ENCODE measurements around the gene TWNK.

TWNK gene

DNA sequence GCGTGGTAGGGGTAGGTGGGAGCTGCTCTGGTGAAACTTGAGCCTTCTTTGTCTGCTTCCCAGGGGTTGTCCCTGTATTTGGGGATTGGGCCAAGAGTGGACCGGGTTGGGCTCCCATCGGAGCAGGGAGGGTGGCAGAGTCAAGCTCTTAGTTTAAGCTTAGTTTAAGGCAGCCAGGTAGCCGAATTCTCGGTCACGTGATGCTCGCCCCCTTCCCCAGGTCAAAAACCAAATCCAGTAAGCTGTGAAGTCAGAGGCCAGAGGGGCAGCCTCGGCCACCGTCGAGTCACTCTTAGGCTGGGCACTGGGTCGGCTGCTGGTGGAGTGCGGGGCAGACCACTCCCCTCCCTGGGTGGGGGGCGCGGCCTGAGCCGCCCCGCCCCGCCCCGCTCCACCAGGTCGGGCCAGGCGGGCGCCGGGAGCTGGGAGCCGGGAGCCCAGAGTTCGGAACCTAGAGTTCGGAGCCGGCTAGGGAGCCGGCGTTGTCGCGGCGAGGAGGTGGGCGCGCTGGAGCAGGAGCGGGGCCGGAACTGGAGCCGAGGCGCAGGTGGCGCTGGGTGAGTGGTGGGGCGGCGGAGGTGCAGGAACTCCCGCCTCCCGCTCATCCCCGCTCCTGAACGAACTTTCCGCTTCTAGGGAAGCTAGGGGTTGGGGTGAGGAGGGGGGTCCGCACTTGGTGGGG is 9.5 kb downstream of the TWNK start:
- DNase-seq = peak in 6 of 51 donors; percentile 12 to 45 (median 40)

DNA sequence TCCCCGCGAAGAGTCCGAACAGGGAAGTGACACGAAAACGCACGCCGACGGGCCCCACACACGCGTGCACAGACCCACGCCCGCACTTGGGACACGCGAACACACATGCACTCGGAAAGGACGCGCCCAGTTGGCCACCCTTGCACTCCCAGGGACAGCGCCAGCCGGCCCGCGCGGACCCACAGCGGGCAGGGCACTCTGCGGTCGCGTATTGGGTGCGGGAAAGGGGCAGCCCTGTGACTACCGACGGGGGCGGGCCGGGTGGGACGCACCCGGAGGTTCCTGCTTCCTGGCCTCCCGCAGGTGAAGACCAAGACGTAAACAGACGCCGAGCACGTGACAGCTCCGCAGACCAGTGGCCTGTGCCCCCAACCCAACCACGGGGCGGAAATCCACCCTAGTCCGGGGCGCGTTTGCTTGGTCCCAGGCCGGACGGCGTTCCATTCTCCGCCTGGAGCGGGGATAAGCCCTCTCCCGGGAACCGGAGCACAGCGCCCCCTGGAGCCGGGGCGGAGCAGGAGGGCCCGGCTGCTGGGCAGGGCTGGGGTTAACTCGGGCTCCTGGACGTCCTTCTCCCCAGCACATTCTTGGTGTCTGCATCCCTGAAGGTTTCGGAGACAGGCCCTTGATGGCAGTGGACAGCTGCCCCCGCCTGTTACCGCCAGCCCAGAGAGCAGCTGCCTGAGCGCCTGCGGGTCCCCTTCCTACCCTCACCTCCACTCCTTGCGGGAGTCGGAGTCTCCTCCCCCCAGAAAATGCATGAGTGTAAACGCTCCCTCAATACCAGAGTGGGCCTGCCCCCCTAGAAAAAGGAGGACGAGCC is 10.2 kb downstream of the TWNK start:
- peak in 42 of 51 donors; percentile 13 to 91 (median 67) for DNase-seq

DNA sequence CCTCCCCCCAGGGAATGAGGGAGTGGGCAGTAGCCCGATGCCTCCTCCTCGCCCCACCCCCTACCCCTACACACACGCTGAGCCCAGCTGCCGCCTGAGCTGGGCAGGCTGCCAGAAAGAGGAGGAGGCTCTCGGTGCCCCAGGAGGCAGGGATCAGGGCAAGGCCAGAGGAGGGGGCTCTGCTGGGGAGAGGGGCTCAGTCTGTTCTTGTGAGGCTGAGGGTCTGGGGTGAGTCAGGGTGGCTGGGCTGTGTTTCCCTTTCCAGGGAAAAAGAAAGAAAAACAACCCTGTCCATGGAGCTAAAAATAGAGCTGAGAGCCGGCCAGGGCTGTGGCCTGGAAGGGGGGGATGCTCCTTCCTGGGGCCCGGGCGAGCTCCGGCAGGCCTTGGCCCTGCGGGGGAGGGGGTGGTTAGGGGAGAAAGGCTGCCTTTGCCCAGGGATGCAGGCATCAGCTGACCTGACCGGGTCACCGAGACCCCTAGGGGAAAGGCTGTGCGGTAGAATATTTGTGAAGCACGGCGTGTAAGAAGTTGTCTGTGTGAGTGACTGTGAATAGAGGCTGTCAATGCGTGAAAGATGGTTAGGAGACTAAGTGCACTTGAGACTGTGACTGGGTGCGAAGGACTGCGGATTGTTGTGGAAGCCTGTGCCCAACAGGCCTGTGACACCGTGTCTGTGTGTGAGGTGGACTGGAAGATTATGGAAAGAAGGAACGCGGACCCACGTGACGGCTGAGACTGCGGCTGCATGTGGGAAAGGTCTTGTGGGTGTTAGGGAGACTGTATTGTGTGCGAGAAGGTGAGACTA is 11.0 kb downstream of the TWNK start:
- peak; percentile 41 to 94 (median 87) for DNase-seq

DNA sequence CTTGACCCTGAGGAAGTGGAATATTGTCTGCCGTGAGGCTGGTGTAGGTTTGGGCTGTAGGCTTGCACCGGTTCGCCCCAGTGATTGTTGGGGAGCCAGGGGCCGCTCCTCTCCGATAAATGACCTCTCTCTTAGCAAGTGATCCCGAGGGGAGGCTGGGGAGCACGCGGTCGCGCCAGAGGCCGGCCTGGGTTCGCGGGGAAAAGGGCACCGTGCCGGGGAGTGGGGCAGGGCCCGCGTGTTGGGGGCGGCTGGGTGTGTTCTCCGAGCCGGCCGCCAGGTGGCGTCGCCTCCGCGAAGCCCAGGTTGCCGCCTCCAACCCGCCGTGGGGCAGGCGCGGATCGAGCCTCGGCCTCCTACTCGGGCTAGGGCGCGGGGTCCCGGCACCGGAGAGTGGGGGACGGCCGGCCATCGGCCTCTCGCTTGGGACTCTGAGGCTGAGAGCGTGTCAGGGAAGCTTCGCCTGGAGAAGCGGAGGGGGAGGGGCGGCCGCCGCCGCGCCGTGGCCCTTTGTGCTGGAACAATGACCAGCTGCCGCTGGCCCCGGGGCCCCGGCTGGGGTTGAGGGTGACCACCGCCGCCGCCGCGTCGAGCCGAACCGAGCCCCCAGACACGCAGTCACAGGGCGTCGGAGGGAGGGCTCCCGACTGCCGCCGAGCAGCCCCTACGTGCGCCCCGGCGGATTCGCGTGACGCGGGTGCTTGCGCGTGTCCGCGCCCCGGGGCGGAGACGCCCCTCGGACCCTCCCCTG is 11.8 kb downstream of the TWNK start:
- peak; percentile 37 to 94 (median 79) for DNase-seq

DNA sequence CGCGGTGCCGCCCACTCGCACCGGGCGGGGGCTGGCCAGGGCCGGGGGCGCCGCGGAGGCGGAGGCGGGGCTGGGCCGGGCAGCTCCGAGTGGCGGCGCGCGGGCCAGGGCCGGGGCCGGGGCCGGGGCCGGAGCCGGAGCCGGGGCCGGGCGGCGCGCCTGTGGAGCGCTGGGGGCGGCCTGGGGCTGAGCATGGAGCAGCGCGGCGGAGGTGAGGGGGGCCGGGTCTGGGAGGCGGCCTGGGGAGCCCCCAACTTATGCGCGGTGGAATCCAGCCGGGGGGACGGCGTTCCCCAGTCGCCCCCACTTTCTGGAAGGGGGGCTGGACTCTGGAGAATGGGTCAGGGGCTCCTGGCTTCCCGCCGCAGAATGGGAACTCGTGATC is 12.4 kb downstream of the TWNK start, which contains the start of gene LZTS2:
TSS of gene LZTS2 (plus strand) at position 67 of the 385 bp plus-strand sequence. CDS start 2,731 bp downstream, outside the sequence.
- DNase-seq = peak in 7 of 51 donors; percentile 40 to 74 (median 58)

DNA sequence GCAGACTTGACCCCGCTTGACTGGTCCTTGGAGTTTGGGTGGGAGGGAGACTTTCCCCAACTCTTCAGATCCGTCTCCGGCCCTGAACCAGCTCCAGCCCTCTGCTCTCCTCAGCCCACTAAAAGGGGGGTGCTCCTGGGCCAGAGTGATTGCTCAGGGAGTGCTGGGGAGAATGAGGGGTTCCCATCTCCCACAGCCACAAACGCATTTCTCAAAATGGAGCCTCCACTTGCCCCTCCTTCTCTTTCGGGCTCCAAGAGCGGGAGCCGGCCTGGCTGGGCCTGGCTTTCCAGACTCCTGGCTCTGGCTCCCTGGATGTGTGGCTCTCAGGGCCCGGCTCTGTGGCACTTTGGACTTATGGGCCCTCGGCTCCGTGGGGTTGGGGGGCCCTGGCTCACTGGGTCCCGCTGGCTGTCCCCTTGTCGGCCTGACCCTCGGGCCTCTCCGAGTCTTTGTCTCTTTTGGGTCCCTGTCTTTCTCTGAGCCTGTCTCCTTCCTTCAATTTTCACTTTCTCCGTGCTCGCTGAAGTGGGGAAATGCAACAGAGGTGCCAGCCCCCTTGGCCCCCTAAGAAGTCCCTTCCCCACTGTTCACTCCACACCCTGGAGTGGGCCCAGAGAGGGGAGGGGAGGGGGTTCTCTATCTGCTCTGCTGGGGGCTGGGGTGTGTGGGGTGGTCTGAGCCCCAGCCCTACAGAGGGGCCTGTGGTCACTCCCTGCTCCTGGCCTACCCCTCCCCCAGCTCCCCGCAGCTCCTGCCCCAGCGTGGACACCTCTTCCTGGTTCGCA is 13.0 kb downstream of the TWNK start:
- peak in 20 of 51 donors; percentile 26 to 70 (median 49) for DNase-seq

DNA sequence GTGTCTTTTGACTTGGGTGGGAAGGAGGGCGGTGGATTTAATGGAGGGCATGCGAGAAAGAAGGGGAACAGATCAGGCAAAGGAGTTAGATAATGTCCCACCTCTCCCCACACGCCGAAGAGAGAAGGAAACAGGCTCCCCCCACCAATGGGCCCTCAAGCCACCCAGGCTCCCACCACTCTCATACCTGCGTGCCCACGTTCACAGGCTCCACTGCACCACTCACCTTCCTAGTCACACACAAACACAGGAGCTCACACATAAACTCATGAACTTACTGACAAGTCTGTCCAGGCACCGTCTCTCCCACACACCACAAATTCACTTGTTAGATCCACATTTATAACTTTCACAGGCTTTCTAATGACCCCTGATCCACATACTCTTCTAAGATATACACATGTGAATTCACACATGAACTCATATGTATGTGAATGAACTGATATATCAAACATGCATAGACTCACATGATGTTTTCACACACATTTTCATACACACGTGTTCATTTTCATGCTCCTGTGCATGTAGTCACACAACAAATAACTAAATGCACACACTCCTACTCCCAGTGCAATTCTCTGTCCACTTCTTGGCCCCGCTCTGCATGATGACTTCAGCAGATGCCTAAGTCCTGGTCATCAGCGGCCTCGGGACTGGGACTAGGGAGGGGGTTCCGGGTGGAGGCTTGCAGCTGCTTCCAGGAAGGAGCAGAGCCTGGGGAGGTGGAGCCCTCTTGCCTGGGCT is 13.7 kb downstream of the TWNK start:
- peak in 43 of 51 donors; percentile 10 to 87 (median 63) for DNase-seq

DNA sequence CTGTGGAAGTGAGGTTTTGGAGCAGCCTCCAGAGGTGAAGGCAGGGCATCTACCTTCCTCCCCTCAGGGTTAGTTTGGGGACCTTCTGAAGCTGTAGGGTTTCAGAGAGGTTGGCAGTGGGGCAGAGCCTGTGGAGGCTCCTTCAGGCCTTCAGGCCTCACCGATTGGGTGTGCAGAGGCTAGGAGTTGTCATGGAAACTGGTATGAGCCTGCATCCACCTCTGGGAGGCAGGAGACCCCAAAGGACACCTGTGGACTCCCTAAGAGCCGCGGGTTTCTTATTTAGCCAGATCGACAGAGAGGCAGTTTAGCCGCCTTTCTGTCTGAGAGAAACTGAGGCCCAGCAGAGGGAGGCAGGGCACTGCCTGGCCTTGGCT is 14.3 kb downstream of the TWNK start:
- DNase-seq = peak in 1 of 51 donors; percentile 28

DNA sequence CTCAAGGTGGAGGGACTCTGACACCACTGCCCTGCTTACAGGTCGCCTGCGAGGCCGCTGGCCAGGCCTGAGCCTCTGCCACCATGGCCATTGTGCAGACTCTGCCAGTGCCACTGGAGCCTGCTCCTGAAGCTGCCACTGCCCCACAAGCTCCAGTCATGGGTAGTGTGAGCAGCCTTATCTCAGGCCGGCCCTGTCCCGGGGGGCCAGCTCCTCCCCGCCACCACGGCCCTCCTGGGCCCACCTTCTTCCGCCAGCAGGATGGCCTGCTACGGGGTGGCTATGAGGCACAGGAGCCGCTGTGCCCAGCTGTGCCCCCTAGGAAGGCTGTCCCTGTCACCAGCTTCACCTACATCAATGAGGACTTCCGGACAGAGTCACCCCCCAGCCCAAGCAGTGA is 15.1 kb downstream of the TWNK start:
- DNase-seq = no peak

DNA sequence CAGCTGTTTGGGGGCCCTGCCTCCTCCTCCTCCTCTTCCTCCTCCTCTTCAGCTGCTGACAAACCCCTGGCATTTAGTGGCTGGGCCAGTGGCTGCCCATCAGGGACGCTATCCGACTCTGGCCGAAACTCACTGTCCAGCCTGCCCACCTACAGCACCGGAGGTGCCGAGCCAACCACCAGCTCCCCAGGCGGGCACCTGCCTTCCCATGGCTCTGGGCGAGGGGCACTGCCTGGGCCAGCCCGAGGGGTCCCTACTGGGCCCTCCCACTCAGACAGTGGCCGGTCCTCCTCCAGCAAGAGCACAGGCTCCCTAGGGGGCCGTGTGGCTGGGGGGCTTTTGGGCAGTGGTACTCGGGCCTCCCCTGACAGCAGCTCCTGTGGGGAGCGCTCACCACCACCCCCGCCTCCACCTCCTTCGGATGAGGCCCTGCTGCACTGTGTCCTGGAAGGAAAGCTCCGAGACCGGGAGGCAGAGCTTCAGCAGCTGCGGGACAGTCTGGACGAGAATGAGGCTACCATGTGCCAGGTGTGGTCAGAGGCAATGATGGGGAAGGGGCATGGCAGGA is 16.4 kb downstream of the TWNK start:
- no peak for DNase-seq

DNA sequence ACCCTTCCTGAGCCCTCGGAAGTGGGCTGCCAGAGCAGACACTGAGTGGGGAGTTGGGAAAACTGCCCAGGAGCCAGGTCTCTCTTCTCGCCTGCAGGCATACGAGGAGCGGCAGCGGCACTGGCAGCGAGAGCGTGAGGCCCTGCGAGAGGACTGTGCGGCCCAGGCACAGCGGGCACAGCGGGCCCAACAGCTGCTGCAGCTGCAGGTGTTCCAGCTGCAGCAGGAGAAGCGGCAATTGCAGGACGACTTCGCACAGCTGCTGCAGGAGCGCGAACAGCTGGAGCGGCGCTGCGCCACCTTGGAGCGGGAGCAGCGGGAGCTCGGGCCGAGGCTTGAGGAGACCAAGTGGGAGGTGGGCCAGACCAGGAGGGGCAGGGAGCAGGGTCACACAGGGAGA is 18.0 kb downstream of the TWNK start:
- no peak for DNase-seq

DNA sequence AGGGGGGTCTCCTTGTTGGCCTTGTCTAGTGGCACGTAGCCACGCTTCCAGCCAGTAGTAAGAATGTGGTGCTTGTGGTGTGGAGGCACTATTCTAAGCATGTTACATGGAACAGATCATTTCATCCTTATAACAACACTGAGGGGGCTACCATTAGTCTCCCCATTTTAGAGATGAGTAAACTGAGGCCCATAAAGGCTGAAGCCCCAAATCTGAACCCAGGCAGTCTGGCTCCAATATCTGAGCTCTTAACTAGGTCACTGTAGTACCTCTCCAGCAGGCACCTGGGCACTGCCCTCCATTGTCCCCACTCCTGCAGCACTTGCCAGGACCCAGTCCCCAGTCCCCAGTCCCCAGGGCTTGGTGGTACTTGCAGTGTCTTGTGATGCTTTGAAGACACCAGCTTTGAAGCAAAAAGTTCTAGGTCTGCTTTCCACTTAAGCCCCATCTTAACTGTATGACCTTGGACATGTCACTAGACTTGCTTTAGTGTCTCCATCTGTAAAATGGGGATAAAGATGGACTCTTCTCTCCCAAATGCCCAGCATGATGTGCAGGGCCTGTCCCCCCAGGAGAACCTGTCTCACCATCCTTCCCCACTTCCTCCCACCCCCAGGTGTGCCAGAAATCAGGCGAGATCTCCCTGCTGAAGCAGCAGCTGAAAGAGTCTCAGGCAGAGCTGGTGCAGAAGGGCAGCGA is 18.7 kb downstream of the TWNK start:
- no peak for DNase-seq

DNA sequence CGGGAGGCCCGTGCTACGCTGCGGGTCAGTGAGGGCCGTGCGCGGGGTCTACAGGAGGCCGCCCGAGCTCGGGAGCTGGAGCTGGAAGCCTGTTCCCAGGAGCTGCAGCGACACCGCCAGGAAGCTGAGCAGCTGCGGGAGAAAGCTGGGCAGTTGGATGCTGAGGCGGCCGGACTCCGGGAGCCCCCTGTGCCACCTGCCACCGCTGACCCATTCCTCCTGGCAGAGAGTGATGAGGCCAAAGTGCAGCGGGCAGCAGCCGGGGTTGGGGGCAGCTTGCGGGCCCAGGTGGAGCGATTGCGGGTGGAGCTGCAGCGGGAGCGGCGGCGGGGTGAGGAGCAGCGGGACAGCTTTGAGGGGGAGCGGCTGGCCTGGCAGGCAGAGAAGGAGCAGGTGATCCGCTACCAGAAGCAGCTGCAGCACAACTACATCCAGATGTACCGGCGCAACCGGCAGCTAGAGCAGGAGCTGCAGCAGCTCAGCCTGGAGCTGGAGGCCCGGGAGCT is 19.3 kb downstream of the TWNK start:
- DNase-seq = peak in 14 of 51 donors; percentile 15 to 64 (median 43)

DNA sequence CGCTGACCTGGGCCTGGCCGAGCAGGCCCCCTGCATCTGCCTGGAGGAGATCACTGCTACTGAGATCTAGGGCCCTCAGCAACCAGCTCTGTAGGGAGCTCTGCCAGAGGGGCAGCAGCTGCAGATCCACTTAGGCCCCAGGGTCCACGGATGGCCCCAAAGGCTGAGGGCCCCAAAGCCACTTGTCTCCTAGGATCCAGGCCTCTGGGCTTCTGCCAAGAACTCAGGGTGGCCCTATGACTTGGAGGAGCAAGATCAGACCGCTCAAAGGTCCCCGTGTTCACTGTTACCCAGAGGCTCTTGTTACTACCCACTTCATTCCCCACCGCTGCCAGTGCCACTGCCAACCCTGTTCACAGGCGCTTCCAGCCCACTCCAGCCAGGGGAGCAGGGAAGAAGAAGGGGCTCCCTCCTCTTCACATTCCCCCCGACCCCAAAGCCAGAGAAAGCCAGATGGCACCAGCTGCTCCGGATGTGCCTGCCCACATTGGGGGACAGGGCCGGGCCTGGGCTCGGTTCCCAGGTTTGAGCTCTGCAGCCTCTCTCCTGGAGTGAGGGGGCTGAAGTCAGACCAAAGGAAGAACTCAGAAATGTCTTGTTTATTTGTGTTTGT is 19.9 kb downstream of the TWNK start:
- DNase-seq = peak in 17 of 51 donors; percentile 24 to 71 (median 41)

DNA sequence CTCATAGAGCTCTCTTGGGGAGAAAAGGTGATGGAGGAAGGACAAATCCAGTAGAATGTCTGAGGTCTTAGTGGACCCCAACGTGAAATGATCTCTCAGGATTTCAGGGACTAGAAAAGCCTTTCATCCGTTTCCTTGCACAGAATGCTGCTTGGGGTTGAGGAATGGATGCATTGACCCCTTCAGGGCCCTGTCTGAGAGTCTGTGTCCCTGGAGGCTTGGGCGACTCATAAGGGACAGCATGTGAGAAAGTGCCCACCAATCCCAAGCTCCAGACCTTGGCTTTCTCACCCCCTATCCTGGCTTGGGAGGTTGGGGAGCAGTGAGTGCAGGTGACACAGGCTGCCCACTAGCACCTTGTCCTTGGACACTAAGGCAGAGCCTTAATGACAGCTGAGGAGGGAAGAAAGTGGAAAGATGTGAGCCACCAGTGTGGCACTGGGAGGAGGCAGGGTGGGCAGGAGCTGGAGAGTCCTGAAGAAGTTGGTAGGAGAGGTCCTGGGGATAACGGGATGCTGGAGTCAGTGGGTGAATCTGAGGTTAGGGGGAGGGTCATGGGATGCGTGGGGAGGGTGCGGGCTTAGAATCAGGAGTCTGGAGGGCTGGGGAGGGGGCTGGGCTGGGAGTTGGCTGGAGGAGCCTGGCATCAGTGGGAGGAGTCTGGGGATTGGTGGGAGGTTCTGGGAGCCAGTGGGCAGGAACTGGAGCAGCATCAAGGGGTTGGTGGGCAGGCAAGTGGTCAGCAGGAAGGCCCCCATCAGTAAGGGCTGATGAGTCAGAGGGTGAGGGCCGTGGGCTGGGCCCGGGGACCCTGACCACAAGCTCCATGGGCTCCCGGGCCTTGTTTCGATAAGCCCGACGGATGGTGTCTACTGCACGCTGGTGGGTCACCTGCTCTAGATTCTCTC is 20.8 kb downstream of the TWNK start:
- peak in 23 of 51 donors; percentile 11 to 78 (median 58) for DNase-seq

DNA sequence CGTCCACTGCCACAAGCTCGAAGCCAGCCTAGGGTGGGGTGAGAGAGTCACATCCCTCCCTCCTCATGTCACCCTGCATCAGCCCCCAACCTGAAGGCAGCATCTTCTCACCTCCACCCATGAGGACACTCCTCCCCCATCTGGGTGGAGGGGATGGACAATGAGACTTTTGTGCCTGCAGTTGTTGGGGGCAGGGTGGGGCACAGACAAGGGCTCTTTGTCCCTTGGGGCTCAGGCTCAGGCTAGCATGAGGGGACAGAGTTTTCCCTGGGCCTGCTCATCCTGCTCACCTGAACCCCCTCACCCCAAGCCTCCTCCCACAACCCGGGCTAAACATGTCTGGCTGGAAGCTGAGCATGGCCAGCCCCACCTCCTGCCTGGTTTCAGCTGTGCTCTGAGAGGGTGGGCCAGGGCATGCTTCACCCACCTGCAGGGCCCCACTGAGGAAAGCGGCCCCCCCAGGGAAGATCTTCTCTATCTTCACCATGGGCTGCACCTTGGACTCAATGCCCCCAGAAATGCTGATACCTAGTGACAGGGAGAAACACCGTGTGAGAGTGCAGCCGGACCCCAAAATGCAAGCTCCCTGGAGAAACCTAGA is 21.6 kb downstream of the TWNK start:
- peak in 41 of 51 donors; percentile 11 to 87 (median 56) for DNase-seq
